ENCODE data around the gene FAM186B.
A peak's percentile ranks its signal among the peaks of the same experiment; 100 is the strongest.

The FAM186B gene

GRCh38 chr12:49647827-49648711 is 42.6 kb upstream of the FAM186B start:
- TF ChIP-seq CTCF (IDR thresholded peaks at IDR 0.05; ENCODE audit: low read depth, low read length, missing control alignments): no peak
- H3K4me3 ChIP-seq (ENCODE audit: low read depth, low read length): no peak overlapping the region
- DNase-seq (ENCODE audit: low read depth): no peak

GRCh38 chr12:49646871-49647654 is 41.6 kb upstream of the FAM186B start:
- no peak for TF ChIP-seq CTCF (IDR thresholded peaks at IDR 0.05; ENCODE audit: low read depth, low read length, missing control alignments)
- H3K4me3 ChIP-seq (ENCODE audit: low read depth, low read length): no peak overlapping the region

GRCh38 chr12:49646331-49646830 is 40.9 kb upstream of the FAM186B start:
- H3K4me3 ChIP-seq (ENCODE audit: low read depth, low read length): no peak overlapping the region
- no peak for DNase-seq (ENCODE audit: low read depth)
- TF ChIP-seq CTCF (IDR thresholded peaks at IDR 0.05; ENCODE audit: low read depth, low read length, missing control alignments): no peak

More at GRCh38 chr12:49646871-49647654, 41.6 kb upstream of the FAM186B start:
- DNase-seq (ENCODE audit: low read depth): no peak

GRCh38 chr12:49645146-49646039 is 40.0 kb upstream of the FAM186B start:
- DNase-seq (ENCODE audit: low read depth): no peak
- TF ChIP-seq CTCF (IDR thresholded peaks at IDR 0.05; ENCODE audit: low read depth, low read length, missing control alignments): no peak
- no peak overlapping the region for H3K4me3 ChIP-seq (ENCODE audit: low read depth, low read length)

- peak; percentile 34 for DNase-seq (ENCODE audit: low read depth)
- no peak overlapping the region for H3K4me3 ChIP-seq (ENCODE audit: low read depth, low read length)
- peak; percentile 95 for TF ChIP-seq CTCF (IDR thresholded peaks at IDR 0.05; ENCODE audit: low read depth, low read length, missing control alignments)
These were observed 39.2 kb upstream of the FAM186B start for GRCh38 chr12:49644620-49644994.

GRCh38 chr12:49643961-49644619 is 38.7 kb upstream of the FAM186B start:
- no peak overlapping the region for H3K4me3 ChIP-seq (ENCODE audit: low read depth, low read length)
- DNase-seq (ENCODE audit: low read depth): no peak
- no peak for TF ChIP-seq CTCF (IDR thresholded peaks at IDR 0.05; ENCODE audit: low read depth, low read length, missing control alignments)
